GM23248 (cell line): ENCODE measurements around the gene CLDN24.

Source experiments
- EZH2 ChIP-seq: fragments of 200-600 bp; sonication (generic); IDR thresholded peaks from 2 replicates; pipeline ENCODE4 v1.6.1; 2018; ENCODE audit warnings: antibody characterized with exemption, mild to moderate bottlenecking; ENCODE audit not compliant: insufficient read depth, poor library complexity, severe bottlenecking
- EZH2phosphoT487 ChIP-seq: fragments of 200-600 bp; sonication (generic); IDR thresholded peaks from 2 replicates; pipeline ENCODE4 v1.6.1; 2018; ENCODE audit warnings: antibody characterized with exemption, moderate library complexity, mild to moderate bottlenecking, low read depth; ENCODE audit not compliant: insufficient read depth

DNA sequence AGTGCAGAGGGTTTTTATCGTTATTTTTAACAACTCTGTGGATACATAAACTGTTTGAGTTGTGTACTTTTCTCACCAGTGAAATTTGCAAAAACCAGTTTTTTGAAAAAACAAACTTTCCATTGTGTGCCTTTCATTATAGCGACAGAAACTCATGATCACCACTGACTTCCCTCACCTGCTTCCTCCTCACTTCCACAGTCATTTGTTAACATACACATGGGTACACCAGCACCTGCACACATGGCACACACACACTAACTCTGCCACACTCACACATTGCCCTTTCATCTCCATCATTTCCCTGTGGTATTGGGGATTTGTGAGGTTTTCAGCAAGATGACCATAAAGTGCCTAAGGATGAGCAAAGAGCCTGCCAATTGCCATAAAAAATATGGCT, 22.8 kb downstream of the CLDN24 start:
- TF ChIP-seq EZH2 (no peak), EZH2phosphoT487 (no peak)
